ENCODE results near the gene CREBBP. TPM values are rescaled to one million over a fixed set of nuclear protein-coding genes. Genes with fewer than 3 reads are reported as not detected.

The CREBBP gene
- total RNA-seq, 4 donors from 2014 or later = 48.2 to 112 (median 74.9) TPM

- H3K27ac ChIP-seq (replicated peaks in 1 of 4) = no peak overlapping the region
- H3K27me3 ChIP-seq = no peaks in the 10 kb centered on the region
- intact Hi-C loops (cut with DNase I) = loop anchor here (5.0 kb wide), 1 partner anchor 107 kb away; no protein-coding TSS in a partner anchor
- no peaks in the 10 kb centered on the region for H3K9me3 ChIP-seq
- peaks cover 24 to 33% (median 29%) of the 10 kb centered on the region in 4 donors for H3K4me1 ChIP-seq
- H3K4me3 ChIP-seq = no peak overlapping the region
- 94% methylated on average over 13 of the region's 13 CpGs for WGBS
- no peak for DNase-seq (ENCODE audit: extremely low spot score)
- peaks cover 75 to 91% (median 84%) of the 10 kb centered on the region in 4 donors for H3K36me3 ChIP-seq
- TF ChIP-seq POLR2AphosphoS5 (IDR thresholded peaks at IDR 0.05) (no peak), CTCF (IDR thresholded peaks at IDR 0.05) (no peak), POLR2A (IDR thresholded peaks at IDR 0.05; ENCODE audit: low read depth) (no peak), EP300 (IDR thresholded peaks at IDR 0.05) (no peak)
Measured at GRCh38 chr16:3769942-3770341, 110.6 kb downstream of the CREBBP start.

- peaks cover 79 to 90% (median 84%) of the 10 kb centered on the region in 4 donors for H3K36me3 ChIP-seq
- no peak overlapping the region for H3K27ac ChIP-seq (replicated peaks in 1 of 4)
- no peak for DNase-seq (ENCODE audit: extremely low spot score)
- no peak for TF ChIP-seq EP300 (IDR thresholded peaks at IDR 0.05)
- no peak for TF ChIP-seq POLR2AphosphoS5 (IDR thresholded peaks at IDR 0.05)
- no peak for TF ChIP-seq CTCF (IDR thresholded peaks at IDR 0.05)
- TF ChIP-seq POLR2A (IDR thresholded peaks at IDR 0.05; ENCODE audit: low read depth) = no peak
- 97% methylated on average over 12 of the region's 12 CpGs for WGBS
- H3K4me3 ChIP-seq = no peak overlapping the region
- H3K4me1 ChIP-seq = peaks cover 16 to 24% (median 20%) of the 10 kb centered on the region in 4 donors
- no peaks in the 10 kb centered on the region for H3K9me3 ChIP-seq
- H3K27me3 ChIP-seq = no peaks in the 10 kb centered on the region
- intact Hi-C loops (cut with DNase I) = no loop called here
Measured at GRCh38 chr16:3769013-3769412, 111.5 kb downstream of the CREBBP start.

GRCh38 chr16:3767333-3767986, 113.1 kb downstream of the CREBBP start:
- DNase-seq (ENCODE audit: extremely low spot score) = no peak
- Histone ChIP-seq H3K4me1 (peaks cover 7 to 12% (median 11%) of the 10 kb centered on the region in 4 donors), H3K4me3 (no peak overlapping the region), H3K36me3 (peaks cover 70 to 94% (median 87%) of the 10 kb centered on the region in 4 donors), H3K27me3 (no peaks in the 10 kb centered on the region), H3K27ac (replicated peaks in 1 of 4) (no peak overlapping the region), H3K9me3 (no peaks in the 10 kb centered on the region)
- TF ChIP-seq CTCF (IDR thresholded peaks at IDR 0.05) = no peak
- 87% methylated on average over 9 of the region's 9 CpGs for WGBS
- intact Hi-C loops (cut with DNase I) = no loop called here

- H3K9me3 ChIP-seq = no peaks in the 10 kb centered on the region
- H3K27ac ChIP-seq (replicated peaks in 1 of 4) = no peak overlapping the region
- no peak overlapping the region for H3K4me3 ChIP-seq
- H3K4me1 ChIP-seq = peaks cover 0 to 7% (median 0%) of the 10 kb centered on the region in 4 donors
- WGBS = 92% methylated on average over 3 of the region's 3 CpGs
- no peaks in the 10 kb centered on the region for H3K27me3 ChIP-seq
- intact Hi-C loops (cut with DNase I) = no loop called here
- no peak for TF ChIP-seq POLR2A (IDR thresholded peaks at IDR 0.05; ENCODE audit: low read depth)
- no peak for TF ChIP-seq CTCF (IDR thresholded peaks at IDR 0.05)
- TF ChIP-seq POLR2AphosphoS5 (IDR thresholded peaks at IDR 0.05) = no peak
- no peak for TF ChIP-seq EP300 (IDR thresholded peaks at IDR 0.05)
- DNase-seq (ENCODE audit: extremely low spot score) = no peak
- peaks cover 68 to 97% (median 96%) of the 10 kb centered on the region in 4 donors for H3K36me3 ChIP-seq
Measured at GRCh38 chr16:3766177-3766576, 114.3 kb downstream of the CREBBP start.

GRCh38 chr16:3764409-3764808, 116.1 kb downstream of the CREBBP start:
- Histone ChIP-seq H3K36me3 (peaks cover 50 to 90% (median 85%) of the 10 kb centered on the region in 4 donors), H3K4me1 (peaks cover 0 to 14% (median 8%) of the 10 kb centered on the region in 4 donors), H3K27me3 (no peaks in the 10 kb centered on the region), H3K27ac (replicated peaks in 1 of 4) (no peak overlapping the region), H3K4me3 (no peak overlapping the region), H3K9me3 (no peaks in the 10 kb centered on the region)
- intact Hi-C loops (cut with DNase I) = no loop called here
- DNase-seq (ENCODE audit: extremely low spot score) = no peak
- WGBS = 97% methylated on average over 3 of the region's 3 CpGs
- TF ChIP-seq EP300 (IDR thresholded peaks at IDR 0.05) = no peak
- TF ChIP-seq CTCF (IDR thresholded peaks at IDR 0.05) = no peak
- TF ChIP-seq POLR2A (IDR thresholded peaks at IDR 0.05; ENCODE audit: low read depth) = no peak
- no peak for TF ChIP-seq POLR2AphosphoS5 (IDR thresholded peaks at IDR 0.05)
